KMS-11 (cell line): ENCODE measurements around the gene SLC30A2.

Experiments used
- H2AFZ ChIP-seq: fragments of 200-600 bp; sonication (generic); 2 replicates; pipeline ENCODE4 v1.6.1; 2016; ENCODE audit warnings: antibody characterized with exemption, mixed run types, low read depth
- H3K27ac ChIP-seq: fragments of 200-600 bp; sonication (generic); 2 replicates; pipeline ENCODE4 v1.6.1; 2016; ENCODE audit warnings: mild to moderate bottlenecking, mixed run types
- H3K27me3 ChIP-seq: fragments of 200-600 bp; sonication (generic); 2 replicates; pipeline ENCODE4 v1.6.1; 2017; ENCODE audit warnings: mild to moderate bottlenecking, low read depth, mixed run types, moderate library complexity; ENCODE audit not compliant: insufficient read depth
- H3K36me3 ChIP-seq: fragments of 200-600 bp; sonication (generic); 2 replicates; pipeline ENCODE4 v1.6.1; 2017; ENCODE audit warnings: mild to moderate bottlenecking, mixed run types; ENCODE audit not compliant: insufficient read depth
- H3K4me1 ChIP-seq: fragments of 200-600 bp; sonication (generic); 2 replicates; pipeline ENCODE4 v1.6.1; 2016; ENCODE audit warnings: mild to moderate bottlenecking, low read depth, mixed run types; ENCODE audit not compliant: poor library complexity, severe bottlenecking
- H3K4me2 ChIP-seq: fragments of 200-600 bp; sonication (generic); 2 replicates; pipeline ENCODE4 v1.7.0; 2016; ENCODE audit warnings: mild to moderate bottlenecking, mixed run types
- H3K4me3 ChIP-seq: fragments of 200-600 bp; sonication (generic); IDR thresholded peaks from 2 replicates; pipeline ENCODE4 v1.6.1; 2017; ENCODE audit warnings: low read depth, low read length, mixed read lengths; ENCODE audit not compliant: insufficient read depth
- H3K79me2 ChIP-seq: fragments of 200-600 bp; sonication (generic); 2 replicates; pipeline ENCODE4 v1.6.1; 2016; ENCODE audit warnings: low read depth, mixed run types; ENCODE audit not compliant: insufficient read depth
- H3K9ac ChIP-seq: fragments of 200-600 bp; sonication (generic); 2 replicates; pipeline ENCODE4 v1.6.1; 2016; ENCODE audit warnings: mild to moderate bottlenecking, mixed run types
- H4K20me1 ChIP-seq: fragments of 200-600 bp; sonication (generic); 2 replicates; pipeline ENCODE4 v1.6.1; 2016; ENCODE audit warnings: mild to moderate bottlenecking, mixed run types; ENCODE audit not compliant: insufficient read depth
- TF ChIP-seq, protein P1 (sequence below): fragments of 200-600 bp; sonication (generic); conservative IDR thresholded peaks from 2 replicates; pipeline ENCODE4 v1.6.1; 2017; ENCODE audit warnings: low read depth, mild to moderate bottlenecking, antibody characterized with exemption, low read length, moderate library complexity, mixed read lengths

Gene SLC30A2

DNA sequence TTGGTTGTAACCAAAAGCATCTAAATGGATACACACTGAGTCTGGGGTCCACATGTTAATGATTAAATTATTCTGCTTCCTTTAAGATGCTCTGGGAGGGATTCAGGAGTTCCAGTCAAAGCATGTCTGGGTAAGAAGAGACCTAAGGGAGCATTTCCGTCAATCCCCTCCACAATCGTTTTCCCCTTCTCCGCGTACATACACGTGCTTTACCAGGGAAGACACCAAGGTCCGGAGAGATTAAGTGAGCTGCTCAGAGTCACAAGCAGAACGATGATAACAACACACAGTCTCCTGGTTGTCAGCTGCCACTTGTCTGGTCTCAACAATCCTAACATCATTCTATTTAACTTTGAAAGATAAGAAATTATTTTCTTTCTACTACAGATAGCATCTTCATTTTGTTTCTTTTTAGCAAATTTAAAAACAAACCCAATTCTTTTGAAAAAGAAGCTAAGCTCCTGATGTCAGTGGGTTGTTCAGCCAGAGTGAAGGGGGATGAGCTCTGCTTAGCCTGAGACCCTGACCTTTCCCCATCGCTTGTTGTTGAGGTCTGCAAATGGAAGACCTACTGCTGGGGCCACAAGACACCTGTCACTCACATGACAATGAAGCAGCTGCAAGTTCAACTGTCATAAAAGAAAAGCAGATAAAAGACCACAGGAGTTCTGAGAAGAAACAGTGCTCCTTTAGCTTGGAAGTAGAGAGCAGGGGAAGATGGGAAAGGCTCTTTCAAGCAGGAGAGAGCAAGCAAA, 52.5 kb downstream of the SLC30A2 start:
- no peak overlapping the region for H3K4me2 ChIP-seq

GRCh38 chr1:25992689-25993171, 53.2 kb downstream of the SLC30A2 start:
- H3K4me3 ChIP-seq: no peak overlapping the region
- H3K9ac ChIP-seq: no peak overlapping the region
- H3K27ac ChIP-seq: no peak overlapping the region
- H3K4me1 ChIP-seq: peaks cover 8% of the 10 kb centered on the region
- TF ChIP-seq, protein P1, sequence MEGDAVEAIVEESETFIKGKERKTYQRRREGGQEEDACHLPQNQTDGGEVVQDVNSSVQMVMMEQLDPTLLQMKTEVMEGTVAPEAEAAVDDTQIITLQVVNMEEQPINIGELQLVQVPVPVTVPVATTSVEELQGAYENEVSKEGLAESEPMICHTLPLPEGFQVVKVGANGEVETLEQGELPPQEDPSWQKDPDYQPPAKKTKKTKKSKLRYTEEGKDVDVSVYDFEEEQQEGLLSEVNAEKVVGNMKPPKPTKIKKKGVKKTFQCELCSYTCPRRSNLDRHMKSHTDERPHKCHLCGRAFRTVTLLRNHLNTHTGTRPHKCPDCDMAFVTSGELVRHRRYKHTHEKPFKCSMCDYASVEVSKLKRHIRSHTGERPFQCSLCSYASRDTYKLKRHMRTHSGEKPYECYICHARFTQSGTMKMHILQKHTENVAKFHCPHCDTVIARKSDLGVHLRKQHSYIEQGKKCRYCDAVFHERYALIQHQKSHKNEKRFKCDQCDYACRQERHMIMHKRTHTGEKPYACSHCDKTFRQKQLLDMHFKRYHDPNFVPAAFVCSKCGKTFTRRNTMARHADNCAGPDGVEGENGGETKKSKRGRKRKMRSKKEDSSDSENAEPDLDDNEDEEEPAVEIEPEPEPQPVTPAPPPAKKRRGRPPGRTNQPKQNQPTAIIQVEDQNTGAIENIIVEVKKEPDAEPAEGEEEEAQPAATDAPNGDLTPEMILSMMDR: no peak
- H4K20me1 ChIP-seq: no peaks in the 10 kb centered on the region
- H3K4me2 ChIP-seq: no peak overlapping the region
- no peak overlapping the region for H2AFZ ChIP-seq
- no peaks in the 10 kb centered on the region for H3K27me3 ChIP-seq
- no peaks in the 10 kb centered on the region for H3K79me2 ChIP-seq
- H3K36me3 ChIP-seq: no peaks in the 10 kb centered on the region

More for the DNA sequence above, 52.5 kb downstream of the SLC30A2 start:
- Histone ChIP-seq H4K20me1 (no peaks in the 10 kb centered on the region), H3K9ac (no peak overlapping the region), H3K27ac (no peak overlapping the region), H3K4me3 (no peak overlapping the region), H3K4me1 (peaks cover 8% of the 10 kb centered on the region), H3K27me3 (no peaks in the 10 kb centered on the region), H3K79me2 (no peaks in the 10 kb centered on the region), H3K36me3 (no peaks in the 10 kb centered on the region), H2AFZ (no peak overlapping the region)
- TF ChIP-seq, protein P1: no peak

- Histone ChIP-seq H3K27ac (no peak overlapping the region), H3K27me3 (no peaks in the 10 kb centered on the region)
- TF ChIP-seq, protein P1: no peak
Measured at GRCh38 chr1:25991937-25992688, 53.8 kb downstream of the SLC30A2 start.

DNA sequence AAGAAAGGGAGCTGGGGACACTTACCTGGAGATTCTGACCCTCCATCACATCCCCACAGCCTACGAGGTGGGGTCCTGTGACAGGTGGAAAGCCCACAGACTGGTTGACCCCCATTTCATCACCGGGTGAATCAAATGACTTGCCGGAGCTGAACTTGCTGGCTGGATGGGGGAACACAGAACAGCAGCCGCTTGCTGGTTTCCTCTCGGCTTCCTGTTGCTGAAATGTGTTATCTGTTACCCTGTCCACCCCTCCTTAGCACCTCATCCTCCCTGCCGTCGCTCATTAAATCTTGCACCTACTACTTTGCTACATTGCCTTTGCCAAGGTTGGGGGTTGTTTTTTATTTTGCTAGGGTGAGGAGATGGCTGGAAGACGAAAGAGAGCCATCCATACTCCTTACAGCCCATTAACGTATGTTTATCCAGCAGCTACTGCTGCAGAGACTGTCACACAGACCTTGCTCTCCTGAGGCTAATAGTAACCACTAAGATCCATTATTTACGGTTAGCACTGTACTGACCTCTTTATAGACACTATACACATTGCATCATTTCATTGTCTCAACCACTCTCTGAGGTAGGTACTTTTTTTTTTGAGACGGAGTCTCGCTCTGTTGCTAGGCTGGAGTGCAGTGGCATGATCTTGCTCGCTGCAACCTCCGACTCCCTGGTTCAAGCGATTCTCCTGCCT, 55.1 kb downstream of the SLC30A2 start:
- H3K27ac ChIP-seq: no peak overlapping the region
- H3K4me2 ChIP-seq: no peak overlapping the region
- no peak overlapping the region for H3K9ac ChIP-seq
- no peaks in the 10 kb centered on the region for H4K20me1 ChIP-seq
- H3K27me3 ChIP-seq: no peaks in the 10 kb centered on the region
- H3K4me1 ChIP-seq: no peaks in the 10 kb centered on the region
- H3K4me3 ChIP-seq: no peak overlapping the region
- TF ChIP-seq, protein P1: no peak
- no peaks in the 10 kb centered on the region for H3K79me2 ChIP-seq
- no peaks in the 10 kb centered on the region for H3K36me3 ChIP-seq
- no peak overlapping the region for H2AFZ ChIP-seq

More at GRCh38 chr1:25991937-25992688, 53.8 kb downstream of the SLC30A2 start:
- Histone ChIP-seq H3K4me1 (peaks cover 7% of the 10 kb centered on the region), H3K36me3 (no peaks in the 10 kb centered on the region), H4K20me1 (no peaks in the 10 kb centered on the region), H2AFZ (no peak overlapping the region), H3K9ac (no peak overlapping the region), H3K4me2 (no peak overlapping the region), H3K79me2 (no peaks in the 10 kb centered on the region), H3K4me3 (no peak overlapping the region)
